A549 treated with dexamethasone at 1 μM for 4 hours (cell line): Measurements from ENCODE around the gene PXDN. TPM values are rescaled to one million over a fixed set of nuclear protein-coding genes. Genes with fewer than 3 reads are reported as not detected.

Experiments
- total RNA-seq: library from RNA; stranded (reverse); fragments of 200-300 nt; extraction: Qiagen RNA extraction; gene quantifications from 5 replicates; pipeline ENCODE4 v1.2.3, GENCODE V29; 2022

PXDN gene
- 12.3 to 21.6 TPM (median 20.2 TPM) in 5 replicates for total RNA-seq

GRCh38 chr2:1744446-1745170 lies at the start of gene PXDN:
Gene PXDN, minus strand, starts transcription at chr2:1744515. Its CDS starts 60 bp downstream, at chr2:1744455.

